Muscle layer of colon (tissue), 2 donors: ENCODE data around the gene CCDC85C.

ENCODE experiments used
- H3K27ac ChIP-seq: one replicate; pipeline ENCODE4 v1.7.0; 2013; ENCODE audit warnings: low read depth, mild to moderate bottlenecking, low read length, moderate library complexity
- H3K27me3 ChIP-seq, 2 donors: one replicate each; pipeline ENCODE4 v1.7.0; 2013; ENCODE audit warnings: low read length in 2 of 2, mild to moderate bottlenecking in 2 of 2; ENCODE audit not compliant: insufficient read depth in 2 of 2, control insufficient read depth in 1 of 2
- H3K36me3 ChIP-seq: one replicate; pipeline ENCODE4 v1.7.0; 2013; ENCODE audit warnings: mild to moderate bottlenecking, low read length; ENCODE audit not compliant: insufficient read depth
- H3K4me1 ChIP-seq: one replicate; pipeline ENCODE4 v1.7.0; 2013; ENCODE audit warnings: mild to moderate bottlenecking, low read length; ENCODE audit not compliant: insufficient read depth
- H3K4me3 ChIP-seq, 2 donors: one replicate each; pipeline ENCODE4 v1.7.0; 2013; ENCODE audit warnings: low read length in 2 of 2, low read depth in 1 of 2, mild to moderate bottlenecking in 1 of 2, moderate library complexity in 1 of 2
- H3K9ac ChIP-seq: one replicate; pipeline ENCODE4 v1.7.0; 2013; ENCODE audit warnings: low read length
- H3K9me3 ChIP-seq: one replicate; pipeline ENCODE4 v1.7.0; 2013; ENCODE audit warnings: mild to moderate bottlenecking, low read length
- donor health status: abdominal sarcoma.
- donor health status: Adenocarcinoma of cecum.

CCDC85C gene

DNA sequence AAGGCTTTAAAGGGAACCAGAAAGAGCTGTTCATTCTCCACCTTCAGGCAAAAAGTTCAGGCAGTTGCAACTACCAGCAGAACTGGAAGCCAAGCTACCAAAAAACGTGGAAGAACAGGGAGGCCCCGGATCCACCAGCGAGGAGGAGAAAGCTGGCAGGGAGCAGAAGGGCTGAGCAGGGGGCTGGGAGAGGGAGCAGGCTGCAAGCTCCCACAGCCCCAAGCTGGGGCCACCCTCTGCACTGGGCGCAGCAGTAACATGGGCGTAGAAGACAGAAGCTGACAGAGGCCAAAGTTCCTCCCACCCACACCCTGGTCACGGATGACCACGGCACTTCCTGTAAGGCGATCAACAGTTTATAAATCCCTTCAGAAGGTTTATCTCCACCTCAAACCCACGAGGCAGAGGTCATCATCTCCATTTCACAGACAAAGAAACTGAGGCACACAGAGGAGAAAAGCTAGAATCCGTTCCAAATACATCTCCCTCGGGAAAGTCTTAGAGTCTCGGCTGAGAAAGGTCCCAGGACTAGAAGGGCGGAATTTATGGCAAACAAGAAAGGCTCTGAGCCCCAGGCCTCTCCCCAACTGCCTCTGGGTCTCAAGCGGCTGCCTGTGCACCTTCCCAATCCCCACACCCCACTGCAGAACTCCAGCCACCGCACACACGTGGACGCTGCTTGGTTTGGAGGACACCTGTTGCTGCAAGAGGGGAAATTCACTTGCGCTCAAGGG, 1.8 kb downstream of the CCDC85C start:
- Histone ChIP-seq H3K27ac (peak overlapping the region; percentile 87), H3K4me1 (peaks cover 57% of the 10 kb centered on the region), H3K9ac (peak overlapping the region; percentile 69)

DNA sequence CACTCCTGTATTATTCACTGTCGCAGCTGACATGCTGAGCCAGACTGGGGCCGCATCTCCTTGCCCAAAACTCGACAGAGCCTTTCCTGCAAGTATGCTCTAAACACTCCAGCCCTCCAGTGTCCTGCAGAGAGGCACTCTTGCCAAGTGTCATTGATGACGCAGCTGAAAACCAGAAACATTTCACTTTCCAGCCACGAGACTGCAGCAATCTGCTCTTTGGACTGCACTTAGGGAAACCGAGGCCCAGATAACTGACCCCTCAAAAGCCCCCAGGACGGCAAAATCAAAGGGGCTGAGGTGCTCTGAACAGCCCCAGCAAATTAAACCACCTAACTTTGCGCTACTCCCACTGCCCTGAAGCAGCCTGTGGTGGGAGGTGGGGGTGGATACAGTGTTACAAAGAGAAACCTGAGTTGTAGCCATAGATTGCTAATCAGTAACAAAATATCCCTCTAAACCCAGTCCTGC, 2.6 kb downstream of the CCDC85C start:
- Histone ChIP-seq H3K4me1 (peaks cover 65% of the 10 kb centered on the region), H3K27ac (peak overlapping the region; percentile 87), H3K9me3 (no peaks in the 10 kb centered on the region), H3K9ac (peak overlapping the region; percentile 69), H3K27me3 (no peaks in the 10 kb centered on the region), H3K36me3 (no peaks in the 10 kb centered on the region), H3K4me3 (peak overlapping the region; percentile 7 to 78)

More for the DNA sequence above, 1.8 kb downstream of the CCDC85C start:
- peak overlapping the region; percentile 73 to 78 for H3K4me3 ChIP-seq
- no peaks in the 10 kb centered on the region for H3K36me3 ChIP-seq
- H3K9me3 ChIP-seq, result no peaks in the 10 kb centered on the region
- no peaks in the 10 kb centered on the region for H3K27me3 ChIP-seq

DNA sequence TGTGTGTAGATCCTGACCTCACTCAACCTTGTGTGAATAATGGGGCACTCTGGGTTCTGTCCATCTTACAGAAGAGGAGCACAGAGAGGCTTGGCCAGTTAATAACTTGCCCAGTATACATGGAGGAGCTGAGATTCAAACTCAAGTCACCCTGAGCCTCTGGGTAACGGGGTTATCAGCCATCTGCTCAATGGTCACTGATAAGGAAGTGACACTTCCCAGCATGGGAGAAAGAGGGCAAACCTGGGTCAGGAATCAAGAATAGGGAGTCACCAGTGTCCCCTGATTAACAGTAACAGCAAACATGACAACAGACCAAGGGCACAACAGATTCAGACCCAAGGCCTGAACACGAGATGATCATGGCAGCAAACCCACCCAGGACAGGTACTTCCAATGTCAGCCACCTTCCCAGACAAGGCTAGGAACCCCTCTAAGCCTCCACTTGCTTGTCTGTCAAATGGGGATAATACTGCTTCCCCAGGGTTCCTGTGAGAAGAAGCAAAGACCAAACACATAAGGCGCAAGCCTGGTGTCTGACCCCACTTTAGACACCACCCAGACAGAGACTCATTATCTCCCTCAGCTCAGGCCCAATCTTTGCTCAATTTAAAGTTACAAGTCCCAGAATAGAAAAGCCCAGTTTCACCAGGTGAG, 3.6 kb downstream of the CCDC85C start:
- H3K27me3 ChIP-seq, result no peaks in the 10 kb centered on the region
- peak overlapping the region in 1 of 2 donors; percentile 78 for H3K4me3 ChIP-seq
- H3K9ac ChIP-seq, result no peak overlapping the region
- H3K27ac ChIP-seq, result peak overlapping the region; percentile 87
- H3K9me3 ChIP-seq, result no peaks in the 10 kb centered on the region
- H3K4me1 ChIP-seq, result peaks cover 68% of the 10 kb centered on the region
- no peaks in the 10 kb centered on the region for H3K36me3 ChIP-seq

- peaks cover 76% of the 10 kb centered on the region for H3K4me1 ChIP-seq
- H3K27me3 ChIP-seq, result no peaks in the 10 kb centered on the region
- H3K36me3 ChIP-seq, result no peaks in the 10 kb centered on the region
- no peak overlapping the region for H3K9ac ChIP-seq
- H3K27ac ChIP-seq, result no peak overlapping the region
- no peaks in the 10 kb centered on the region for H3K9me3 ChIP-seq
- peak overlapping the region in 1 of 2 donors; percentile 12 for H3K4me3 ChIP-seq
Measured at GRCh38 chr14:99599393-99599792, 4.6 kb downstream of the CCDC85C start.

DNA sequence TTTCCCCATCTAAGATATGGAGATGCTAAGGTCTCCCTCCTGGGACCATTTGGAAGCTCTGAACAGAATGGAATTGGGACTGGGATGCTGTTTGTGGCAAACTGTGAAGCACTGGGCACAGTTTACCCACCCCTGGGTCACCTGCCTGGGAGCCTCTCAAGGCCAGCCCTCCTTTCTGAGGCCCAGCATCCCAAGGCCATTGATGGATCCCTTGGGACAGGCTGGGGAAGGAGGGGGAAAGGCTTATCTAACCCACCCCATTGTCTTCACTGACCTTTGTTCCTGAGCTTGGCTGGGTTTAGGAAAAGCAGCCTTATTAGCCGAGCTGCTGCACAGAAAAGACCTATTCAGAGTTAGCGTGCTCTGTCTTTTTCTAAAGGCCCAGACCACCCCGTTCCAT, 5.2 kb downstream of the CCDC85C start:
- H3K27ac ChIP-seq, result no peak overlapping the region
- H3K9ac ChIP-seq, result no peak overlapping the region
- no peaks in the 10 kb centered on the region for H3K36me3 ChIP-seq
- no peaks in the 10 kb centered on the region for H3K9me3 ChIP-seq
- peaks cover 80% of the 10 kb centered on the region for H3K4me1 ChIP-seq
- no peaks in the 10 kb centered on the region for H3K27me3 ChIP-seq
- H3K4me3 ChIP-seq, result peak overlapping the region in 1 of 2 donors; percentile 12

- no peak overlapping the region for H3K27ac ChIP-seq
- no peaks in the 10 kb centered on the region for H3K36me3 ChIP-seq
- H3K4me3 ChIP-seq, result no peak overlapping the region
- H3K4me1 ChIP-seq, result peaks cover 87% of the 10 kb centered on the region
- H3K9me3 ChIP-seq, result no peaks in the 10 kb centered on the region
- H3K27me3 ChIP-seq, result no peaks in the 10 kb centered on the region
- no peak overlapping the region for H3K9ac ChIP-seq
Measured at GRCh38 chr14:99597911-99598600, 6.0 kb downstream of the CCDC85C start.

GRCh38 chr14:99596772-99597171, 7.2 kb downstream of the CCDC85C start:
- Histone ChIP-seq H3K9me3 (no peaks in the 10 kb centered on the region), H3K9ac (peak overlapping the region; percentile 10), H3K4me1 (peaks cover 91% of the 10 kb centered on the region), H3K27me3 (no peaks in the 10 kb centered on the region), H3K36me3 (no peaks in the 10 kb centered on the region), H3K4me3 (peak overlapping the region in 1 of 2 donors; percentile 1), H3K27ac (peak overlapping the region; percentile 26)

DNA sequence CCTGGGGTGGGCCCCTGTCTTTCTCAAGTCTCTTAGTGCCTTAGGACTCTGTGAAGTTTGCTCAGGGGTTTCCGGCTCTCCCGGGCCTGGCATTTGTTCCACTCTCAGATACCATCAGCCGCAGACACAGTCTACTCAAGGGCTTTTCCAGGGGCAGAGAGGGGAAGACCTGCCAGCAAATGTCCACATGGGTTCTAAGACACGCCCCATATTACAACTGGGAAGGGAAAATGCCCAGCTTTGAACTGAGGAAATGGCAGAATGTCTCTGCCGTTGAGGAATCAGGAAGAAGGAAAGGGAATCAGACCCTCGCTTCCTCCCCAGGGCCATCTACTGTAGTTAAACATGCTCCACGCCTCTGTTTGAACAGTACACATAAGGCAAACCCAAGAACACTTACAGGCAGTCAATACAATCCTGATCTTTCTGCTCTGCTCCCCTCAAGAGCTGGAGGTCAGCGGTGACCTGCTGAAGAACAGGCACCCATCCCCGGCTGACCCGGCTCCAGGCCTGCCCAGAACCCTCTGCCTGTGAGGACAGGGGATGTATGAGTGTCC, 7.9 kb downstream of the CCDC85C start:
- Histone ChIP-seq H3K36me3 (no peaks in the 10 kb centered on the region), H3K4me1 (peaks cover 93% of the 10 kb centered on the region), H3K4me3 (peak overlapping the region in 1 of 2 donors; percentile 1), H3K27ac (peak overlapping the region; percentile 55), H3K9ac (peak overlapping the region; percentile 10), H3K9me3 (no peaks in the 10 kb centered on the region), H3K27me3 (no peaks in the 10 kb centered on the region)

GRCh38 chr14:99595524-99595923, 8.5 kb downstream of the CCDC85C start:
- Histone ChIP-seq H3K9me3 (no peaks in the 10 kb centered on the region), H3K4me1 (peaks cover 93% of the 10 kb centered on the region), H3K27ac (peak overlapping the region; percentile 55), H3K36me3 (no peaks in the 10 kb centered on the region), H3K4me3 (no peak overlapping the region), H3K9ac (no peak overlapping the region), H3K27me3 (no peaks in the 10 kb centered on the region)

DNA sequence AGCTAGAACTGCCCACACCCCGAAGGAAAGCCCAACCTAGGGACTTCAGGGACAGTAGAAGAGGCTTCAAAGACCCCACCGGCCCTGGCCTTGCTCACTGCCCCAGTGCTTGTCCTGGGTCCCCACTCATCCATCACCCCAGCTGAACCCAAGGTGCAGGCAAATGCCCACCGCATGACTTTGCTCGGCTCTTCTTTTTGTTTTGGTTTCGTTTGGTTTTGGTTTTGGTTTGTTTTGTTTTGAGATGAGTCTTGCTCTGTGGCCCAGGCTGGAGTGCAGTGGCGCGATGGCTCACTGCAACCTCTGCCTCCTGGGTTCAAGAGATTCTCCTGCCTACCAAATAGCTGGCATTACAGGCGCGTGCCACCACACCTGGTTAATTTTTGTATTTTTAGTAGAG, 9.0 kb downstream of the CCDC85C start:
- no peak overlapping the region for H3K4me3 ChIP-seq
- no peaks in the 10 kb centered on the region for H3K27me3 ChIP-seq
- H3K27ac ChIP-seq, result peak overlapping the region; percentile 55
- no peak overlapping the region for H3K9ac ChIP-seq
- H3K36me3 ChIP-seq, result no peaks in the 10 kb centered on the region
- no peaks in the 10 kb centered on the region for H3K9me3 ChIP-seq
- H3K4me1 ChIP-seq, result peaks cover 93% of the 10 kb centered on the region
